HepG2 (cell line): Measurements from ENCODE around the gene SMIM14. TPM values are rescaled to one million over a fixed set of nuclear protein-coding genes. Genes with fewer than 3 reads are reported as not detected.
A peak's percentile ranks its signal among the peaks of the same experiment; 100 is the strongest.

ENCODE experiments used
- FOXK1 ChIP-seq: sonication (generic); formaldehyde crosslinking; IDR thresholded peaks from 2 replicates; pipeline ENCODE4 v1.4.0; 2020; ENCODE audit warnings: low read depth, missing genetic modification reagents, borderline replicate concordance
- HMG20A ChIP-seq: IDR thresholded peaks from 2 replicates; pipeline ENCODE4 v1.6.1; 2016; ENCODE audit warnings: borderline replicate concordance
- LCORL ChIP-seq, 2 experiments: fragments of 450-650 bp in 1 of 2; sonication (generic) in 1 of 2; formaldehyde crosslinking in 1 of 2; IDR thresholded peaks; 2 replicates each; pipeline versions ENCODE4 v1.5.0 to v1.6.1; 2017 to 2020; ENCODE audit warnings: antibody characterized with exemption in 1 of 2, missing genetic modification reagents in 1 of 2
- NFKBIZ ChIP-seq: IDR thresholded peaks from 2 replicates; pipeline ENCODE4 v1.6.1; 2018; ENCODE audit warnings: missing genetic modification reagents, missing compliant biosample characterization
- POLR2G ChIP-seq: fragments of 200-400 bp; formaldehyde crosslinking; IDR thresholded peaks from 2 replicates; pipeline ENCODE4 v1.6.1; 2018; ENCODE audit warnings: mild to moderate bottlenecking, low read depth, low read length, moderate library complexity
- RXRB ChIP-seq: IDR thresholded peaks from 2 replicates; pipeline ENCODE4 v1.6.1; 2016; ENCODE audit warnings: borderline replicate concordance, missing genetic modification reagents, missing compliant biosample characterization
- SALL1 ChIP-seq: sonication (generic); formaldehyde crosslinking; IDR thresholded peaks from 2 replicates; pipeline ENCODE4 v1.8.0; 2022; ENCODE audit warnings: mild to moderate bottlenecking, missing genetic modification reagents
- SIX1 ChIP-seq: sonication (generic); formaldehyde crosslinking; IDR thresholded peaks from 2 replicates; pipeline ENCODE4 v1.4.0; 2020; ENCODE audit warnings: missing genetic modification reagents, borderline replicate concordance
- TFE3 ChIP-seq: IDR thresholded peaks from 2 replicates; pipeline ENCODE4 v1.6.1; 2016
- ZNF101 ChIP-seq: sonication (generic); formaldehyde crosslinking; IDR thresholded peaks from 2 replicates; pipeline ENCODE4 v1.4.0; 2020; ENCODE audit warnings: mild to moderate bottlenecking, low read depth, missing genetic modification reagents, borderline replicate concordance
- ZNF296 ChIP-seq: sonication (generic); formaldehyde crosslinking; conservative IDR thresholded peaks from 2 replicates; pipeline ENCODE4 v1.5.0; 2020; ENCODE audit warnings: mild to moderate bottlenecking, missing genetic modification reagents
- polyA plus RNA-seq, 8 experiments: library from polyadenylated mRNA; depleted of rRNA in 3 of 8; stranded (reverse) in 7 of 8; unstranded in 1 of 8; fragments of >200 nt; fragmentation: Illumina TruSeq in 4 of 8; extraction: Trizol in 4 of 8; gene quantifications; 2 replicates each; pipeline versions ENCODE4 v1.2.1 to v1.2.3, GENCODE V29; 2011 to 2016; ENCODE audit warnings: low read depth in 4 of 8, missing spikeins in 1 of 8, mixed read lengths in 1 of 8; ENCODE audit not compliant: insufficient read depth in 1 of 8
- total RNA-seq, 5 experiments: library from RNA; depleted of rRNA; stranded (reverse); fragments of >200 nt; fragmentation: Illumina TruSeq; extraction: Trizol; gene quantifications; 2 replicates each; pipeline ENCODE4 v1.2.3, GENCODE V29; 2016; ENCODE audit warnings: low read depth in 1 of 5
- TF ChIP-seq, protein P1 (sequence below): sonication (generic); formaldehyde crosslinking; IDR thresholded peaks from 2 replicates; pipeline ENCODE4 v1.4.0; 2020; ENCODE audit warnings: mild to moderate bottlenecking, missing genetic modification reagents
- TF ChIP-seq, protein P2 (sequence below): sonication (generic); formaldehyde crosslinking; IDR thresholded peaks from 2 replicates; pipeline ENCODE4 v1.4.0; 2020; ENCODE audit warnings: missing genetic modification reagents

SMIM14 gene
- total and polyA plus RNA-seq, 2 of the 13 experiments (the other 11 are each of a cell fraction or from before 2014, with no cell fraction given), result 16.3 to 28.1 TPM

DNA sequence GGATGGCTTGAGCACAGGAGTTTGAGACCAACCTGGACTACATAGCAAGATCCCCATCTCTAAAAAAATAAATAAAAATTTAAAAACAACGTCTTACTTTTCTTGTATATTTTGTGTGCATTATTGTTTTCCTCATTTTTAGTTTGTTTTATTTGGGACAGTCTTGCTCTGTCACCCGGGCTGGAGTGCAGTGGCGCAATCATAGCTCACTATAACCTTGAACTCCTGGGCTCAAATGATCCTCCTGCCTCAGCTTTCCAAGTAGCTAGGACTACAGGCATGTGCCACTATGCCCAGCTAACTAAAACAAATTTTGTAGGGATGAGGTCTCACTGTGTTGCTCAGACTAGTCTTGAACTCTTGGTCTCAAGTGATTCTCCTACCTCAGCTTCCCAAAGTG lies 9.5 kb upstream of the SMIM14 start (continued):
- TF ChIP-seq, protein P1, sequence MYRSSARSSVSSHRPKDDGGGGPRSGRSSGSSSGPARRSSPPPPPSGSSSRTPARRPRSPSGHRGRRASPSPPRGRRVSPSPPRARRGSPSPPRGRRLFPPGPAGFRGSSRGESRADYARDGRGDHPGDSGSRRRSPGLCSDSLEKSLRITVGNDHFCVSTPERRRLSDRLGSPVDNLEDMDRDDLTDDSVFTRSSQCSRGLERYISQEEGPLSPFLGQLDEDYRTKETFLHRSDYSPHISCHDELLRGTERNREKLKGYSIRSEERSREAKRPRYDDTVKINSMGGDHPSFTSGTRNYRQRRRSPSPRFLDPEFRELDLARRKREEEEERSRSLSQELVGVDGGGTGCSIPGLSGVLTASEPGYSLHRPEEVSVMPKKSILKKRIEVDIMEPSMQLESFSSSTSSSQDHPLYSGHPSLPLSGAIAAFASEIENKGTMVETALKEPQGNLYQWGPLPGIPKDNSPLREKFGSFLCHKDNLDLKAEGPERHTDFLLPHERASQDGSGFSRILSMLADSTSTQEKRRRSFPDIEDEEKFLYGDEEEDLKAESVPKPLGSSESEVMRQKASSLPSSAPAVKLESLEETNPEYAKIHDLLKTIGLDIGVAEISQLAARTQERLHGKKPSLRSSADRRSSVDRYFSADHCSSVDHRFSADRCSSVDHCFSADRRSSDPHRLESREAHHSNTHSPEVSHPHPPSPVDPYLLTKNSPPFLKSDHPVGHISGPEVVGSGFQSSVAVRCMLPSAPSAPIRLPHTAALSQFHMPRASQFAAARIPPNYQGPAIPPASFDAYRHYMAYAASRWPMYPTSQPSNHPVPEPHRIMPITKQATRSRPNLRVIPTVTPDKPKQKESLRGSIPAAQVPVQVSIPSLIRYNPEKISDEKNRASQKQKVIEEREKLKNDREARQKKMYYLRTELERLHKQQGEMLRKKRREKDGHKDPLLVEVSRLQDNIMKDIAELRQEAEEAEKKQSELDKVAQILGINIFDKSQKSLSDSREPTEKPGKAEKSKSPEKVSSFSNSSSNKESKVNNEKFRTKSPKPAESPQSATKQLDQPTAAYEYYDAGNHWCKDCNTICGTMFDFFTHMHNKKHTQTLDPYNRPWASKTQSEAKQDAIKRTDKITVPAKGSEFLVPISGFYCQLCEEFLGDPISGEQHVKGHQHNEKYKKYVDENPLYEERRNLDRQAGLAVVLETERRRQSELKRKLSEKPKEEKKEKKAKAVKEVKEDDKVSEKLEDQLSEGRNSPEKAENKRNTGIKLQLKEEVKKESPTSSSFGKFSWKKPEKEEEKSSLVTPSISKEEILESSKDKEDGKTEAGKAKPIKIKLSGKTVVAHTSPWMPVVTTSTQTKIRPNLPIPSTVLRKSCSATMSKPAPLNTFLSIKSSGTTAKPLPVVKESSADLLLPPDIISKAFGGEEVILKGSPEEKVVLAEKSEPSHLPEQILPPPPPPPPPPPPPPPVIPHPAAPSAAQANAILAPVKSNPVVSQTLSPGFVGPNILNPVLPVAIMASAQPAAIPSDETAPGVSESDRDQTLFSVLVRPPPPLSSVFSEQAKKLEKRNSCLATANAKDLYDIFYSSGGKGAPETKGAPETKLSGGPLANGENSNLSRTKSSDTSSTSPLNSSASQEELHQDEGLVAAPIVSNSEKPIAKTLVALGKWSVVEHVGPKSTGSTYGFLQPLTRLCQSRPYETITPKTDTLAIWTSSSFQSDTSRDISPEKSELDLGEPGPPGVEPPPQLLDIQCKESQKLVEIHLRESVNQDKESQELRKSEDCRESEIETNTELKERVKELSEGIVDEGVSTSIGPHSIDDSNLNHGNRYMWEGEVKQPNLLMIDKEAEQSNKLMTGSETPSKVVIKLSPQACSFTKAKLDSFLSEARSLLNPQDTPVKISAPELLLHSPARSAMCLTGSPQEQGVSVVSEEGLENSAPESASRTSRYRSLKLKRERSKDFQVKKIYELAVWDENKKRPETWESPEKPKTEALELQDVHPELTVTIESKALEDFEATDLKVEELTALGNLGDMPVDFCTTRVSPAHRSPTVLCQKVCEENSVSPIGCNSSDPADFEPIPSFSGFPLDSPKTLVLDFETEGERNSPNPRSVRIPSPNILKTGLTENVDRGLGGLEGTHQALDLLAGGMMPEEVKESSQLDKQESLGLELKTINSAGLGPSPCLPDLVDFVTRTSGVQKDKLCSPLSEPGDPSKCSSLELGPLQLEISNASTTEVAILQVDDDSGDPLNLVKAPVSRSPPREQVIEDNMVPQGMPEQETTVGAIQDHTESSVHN (CRISPR knock-in tag), result no peak
- TF ChIP-seq SIX1 (0 out of 2 replicates have a peak, but pooled peaks have one; percentile 46), HMG20A (CRISPR knock-in tag) (peak; percentile 54; the same call in 1 of the 2 replicates), ZNF101 (no peak), RXRB (CRISPR knock-in tag) (peak; percentile 42; the same call in 1 of the 2 replicates), TFE3 (0 out of 2 replicates have a peak, but pooled peaks have one; percentile 25), SALL1 (CRISPR knock-in tag) (peak; percentile 73), ZNF296 (CRISPR knock-in tag) (no peak), NFKBIZ (CRISPR knock-in tag) (0 out of 2 replicates have a peak, but pooled peaks have one; percentile 33), FOXK1 (CRISPR knock-in tag) (0 out of 2 replicates have a peak, but pooled peaks have one; percentile 23), LCORL (IDR thresholded peaks at IDR 0.05) (no peak), LCORL (CRISPR knock-in tag; IDR thresholded peaks at IDR 0.05) (peak; percentile 68), POLR2G (no peak)
- TF ChIP-seq, protein P2, sequence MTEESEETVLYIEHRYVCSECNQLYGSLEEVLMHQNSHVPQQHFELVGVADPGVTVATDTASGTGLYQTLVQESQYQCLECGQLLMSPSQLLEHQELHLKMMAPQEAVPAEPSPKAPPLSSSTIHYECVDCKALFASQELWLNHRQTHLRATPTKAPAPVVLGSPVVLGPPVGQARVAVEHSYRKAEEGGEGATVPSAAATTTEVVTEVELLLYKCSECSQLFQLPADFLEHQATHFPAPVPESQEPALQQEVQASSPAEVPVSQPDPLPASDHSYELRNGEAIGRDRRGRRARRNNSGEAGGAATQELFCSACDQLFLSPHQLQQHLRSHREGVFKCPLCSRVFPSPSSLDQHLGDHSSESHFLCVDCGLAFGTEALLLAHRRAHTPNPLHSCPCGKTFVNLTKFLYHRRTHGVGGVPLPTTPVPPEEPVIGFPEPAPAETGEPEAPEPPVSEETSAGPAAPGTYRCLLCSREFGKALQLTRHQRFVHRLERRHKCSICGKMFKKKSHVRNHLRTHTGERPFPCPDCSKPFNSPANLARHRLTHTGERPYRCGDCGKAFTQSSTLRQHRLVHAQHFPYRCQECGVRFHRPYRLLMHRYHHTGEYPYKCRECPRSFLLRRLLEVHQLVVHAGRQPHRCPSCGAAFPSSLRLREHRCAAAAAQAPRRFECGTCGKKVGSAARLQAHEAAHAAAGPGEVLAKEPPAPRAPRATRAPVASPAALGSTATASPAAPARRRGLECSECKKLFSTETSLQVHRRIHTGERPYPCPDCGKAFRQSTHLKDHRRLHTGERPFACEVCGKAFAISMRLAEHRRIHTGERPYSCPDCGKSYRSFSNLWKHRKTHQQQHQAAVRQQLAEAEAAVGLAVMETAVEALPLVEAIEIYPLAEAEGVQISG, result peak; percentile 35; the same call in 1 of the 2 replicates
